G401.6 (cell line): Measurements from ENCODE around the gene COPZ2.

ENCODE experiments used
- FAIRE-seq: peaks from 2 replicates; lab custom pipeline; 2012; peaks lifted over from hg19 to GRCh38; lab: Jason Lieb, UNC

The COPZ2 gene

GRCh38 chr17:47982645-47983390 is 54.8 kb downstream of the COPZ2 start:
- no peak for FAIRE-seq

GRCh38 chr17:47982091-47982617 is 55.4 kb downstream of the COPZ2 start:
- no peak for FAIRE-seq

- FAIRE-seq: no peak
Measured at GRCh38 chr17:47981462-47981861, 56.1 kb downstream of the COPZ2 start.

GRCh38 chr17:47980541-47980940 is 57.1 kb downstream of the COPZ2 start:
- no peak for FAIRE-seq

GRCh38 chr17:47978324-47978723 is 59.3 kb downstream of the COPZ2 start:
- FAIRE-seq: no peak
